HG03196 (cell line): Measurements from ENCODE around the gene TPCN2.
"Not testable (repeated sequence)": the region's sequence is repeated elsewhere in the genome, so short reads cannot be mapped to it uniquely, and the experiment has no call there.

Experiments used
- ATAC-seq: cut with Tn5 transposase; IDR thresholded peaks from one replicate; pipeline ENCODE4 v1.9.1; 2021; ENCODE audit not compliant: unreplicated experiment

The TPCN2 gene

GRCh38 chr11:69141742-69142141 is 93.0 kb downstream of the TPCN2 start:
- ATAC-seq, result no peak

- no peak for ATAC-seq
These were observed 94.2 kb downstream of the TPCN2 start for GRCh38 chr11:69142895-69143294.

- ATAC-seq, result no peak
These were observed 95.8 kb downstream of the TPCN2 start for GRCh38 chr11:69144316-69145049.

GRCh38 chr11:69145050-69145380 is 96.3 kb downstream of the TPCN2 start:
- no peak for ATAC-seq

- no peak for ATAC-seq
These were observed 99.6 kb downstream of the TPCN2 start for GRCh38 chr11:69148377-69148762.

- ATAC-seq, result no peak
These were observed 100.1 kb downstream of the TPCN2 start for GRCh38 chr11:69148806-69149205.

- ATAC-seq, result not testable (repeated sequence)
These were observed 100.8 kb downstream of the TPCN2 start for GRCh38 chr11:69149338-69150045.

- ATAC-seq, result no peak
These were observed 101.4 kb downstream of the TPCN2 start for GRCh38 chr11:69150175-69150574.

GRCh38 chr11:69151836-69152235 is 103.1 kb downstream of the TPCN2 start:
- no peak for ATAC-seq

GRCh38 chr11:69152733-69153421 is 104.1 kb downstream of the TPCN2 start:
- ATAC-seq, result no peak

GRCh38 chr11:69153661-69154060 is 104.9 kb downstream of the TPCN2 start:
- no peak for ATAC-seq

- no peak for ATAC-seq
These were observed 105.6 kb downstream of the TPCN2 start for GRCh38 chr11:69154211-69154913.

- no peak for ATAC-seq
These were observed 106.2 kb downstream of the TPCN2 start for GRCh38 chr11:69154938-69155301.

- no peak for ATAC-seq
These were observed 106.8 kb downstream of the TPCN2 start, which contains the start of gene SMIM38 for GRCh38 chr11:69155302-69156234. Gene SMIM38, plus strand, starts transcription at chr11:69155935. Its CDS starts 1,912 bp downstream, at chr11:69157847.

GRCh38 chr11:69156235-69156639 is 107.5 kb downstream of the TPCN2 start:
- ATAC-seq, result no peak

GRCh38 chr11:69156673-69157155 is 108.0 kb downstream of the TPCN2 start:
- ATAC-seq, result no peak

- ATAC-seq, result no peak
These were observed 108.6 kb downstream of the TPCN2 start for GRCh38 chr11:69157156-69157821.

GRCh38 chr11:69157822-69158231 is 109.1 kb downstream of the TPCN2 start:
- ATAC-seq, result no peak

GRCh38 chr11:69158301-69159149 is 109.8 kb downstream of the TPCN2 start:
- no peak for ATAC-seq
